Measurements from ENCODE around the gene S100G.
"Not testable (repeated sequence)": the region's sequence is repeated elsewhere in the genome, so short reads cannot be mapped to it uniquely, and the experiment has no call there.

S100G gene

DNA sequence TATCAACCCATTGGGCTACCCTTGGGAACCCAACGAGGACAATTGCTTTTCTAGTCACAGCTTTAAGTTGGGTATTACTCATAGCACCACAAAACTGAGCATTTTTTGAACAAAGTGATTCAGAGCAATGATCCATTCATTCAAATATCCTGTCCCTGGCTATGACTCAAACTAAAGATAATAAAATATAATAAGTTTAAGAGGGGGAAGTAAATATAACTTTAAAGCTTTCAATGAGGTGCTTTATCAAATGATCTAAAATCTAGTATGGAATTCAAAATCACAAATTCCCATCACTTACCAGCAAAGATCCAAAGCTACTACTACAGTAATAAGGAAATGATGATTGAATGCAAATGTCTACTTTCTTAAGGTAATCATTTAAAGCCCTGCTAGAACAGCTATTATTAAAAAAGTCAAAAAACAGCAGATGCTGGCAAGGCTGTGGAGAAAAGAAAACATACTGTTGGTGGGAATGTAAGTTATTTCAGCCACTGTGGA is 39.8 kb upstream of the S100G start:
- H3K36me3 ChIP-seq = no peaks in the 10 kb centered on the region
- H3K9me3 ChIP-seq = no peaks in the 10 kb centered on the region
- H3K4me1 ChIP-seq (ENCODE audit: control insufficient read depth in 1 of 2, insufficient read depth in 1 of 2, low read depth in 1 of 2, low read length in 1 of 2) = no peaks in the 10 kb centered on the region
- no peak overlapping the region for H3K4me3 ChIP-seq (ENCODE audit: low read depth in 1 of 2, low read length in 1 of 2)
- TF ChIP-seq, protein P1, sequence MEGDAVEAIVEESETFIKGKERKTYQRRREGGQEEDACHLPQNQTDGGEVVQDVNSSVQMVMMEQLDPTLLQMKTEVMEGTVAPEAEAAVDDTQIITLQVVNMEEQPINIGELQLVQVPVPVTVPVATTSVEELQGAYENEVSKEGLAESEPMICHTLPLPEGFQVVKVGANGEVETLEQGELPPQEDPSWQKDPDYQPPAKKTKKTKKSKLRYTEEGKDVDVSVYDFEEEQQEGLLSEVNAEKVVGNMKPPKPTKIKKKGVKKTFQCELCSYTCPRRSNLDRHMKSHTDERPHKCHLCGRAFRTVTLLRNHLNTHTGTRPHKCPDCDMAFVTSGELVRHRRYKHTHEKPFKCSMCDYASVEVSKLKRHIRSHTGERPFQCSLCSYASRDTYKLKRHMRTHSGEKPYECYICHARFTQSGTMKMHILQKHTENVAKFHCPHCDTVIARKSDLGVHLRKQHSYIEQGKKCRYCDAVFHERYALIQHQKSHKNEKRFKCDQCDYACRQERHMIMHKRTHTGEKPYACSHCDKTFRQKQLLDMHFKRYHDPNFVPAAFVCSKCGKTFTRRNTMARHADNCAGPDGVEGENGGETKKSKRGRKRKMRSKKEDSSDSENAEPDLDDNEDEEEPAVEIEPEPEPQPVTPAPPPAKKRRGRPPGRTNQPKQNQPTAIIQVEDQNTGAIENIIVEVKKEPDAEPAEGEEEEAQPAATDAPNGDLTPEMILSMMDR (IDR thresholded peaks at IDR 0.05) = no peak
- H3K27me3 ChIP-seq = no peaks in the 10 kb centered on the region
- H3K27ac ChIP-seq = no peak overlapping the region

DNA sequence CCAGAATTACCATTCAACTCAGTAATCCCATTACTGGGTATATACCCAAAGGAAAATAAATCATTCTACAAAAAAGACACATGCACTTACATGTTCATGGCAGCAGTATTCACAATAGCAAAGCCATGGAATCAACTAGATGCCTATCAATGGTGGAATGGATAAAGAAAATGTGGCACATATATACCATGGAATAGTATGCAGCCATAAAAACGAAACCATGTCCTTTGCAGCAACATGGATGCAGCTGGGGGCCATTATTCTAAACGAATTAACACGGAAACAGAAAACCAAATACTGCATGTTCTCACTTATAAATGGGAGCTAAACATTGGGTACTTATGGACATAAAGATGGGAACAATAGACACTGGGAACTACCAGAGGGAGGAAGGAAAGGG is 39.3 kb upstream of the S100G start:
- H3K4me3 ChIP-seq (ENCODE audit: low read depth in 1 of 2, low read length in 1 of 2); H3K27ac ChIP-seq; H3K9me3 ChIP-seq; H3K4me1 ChIP-seq (ENCODE audit: control insufficient read depth in 1 of 2, insufficient read depth in 1 of 2, low read depth in 1 of 2, low read length in 1 of 2); H3K36me3 ChIP-seq; H3K27me3 ChIP-seq: not testable (repeated sequence)

DNA sequence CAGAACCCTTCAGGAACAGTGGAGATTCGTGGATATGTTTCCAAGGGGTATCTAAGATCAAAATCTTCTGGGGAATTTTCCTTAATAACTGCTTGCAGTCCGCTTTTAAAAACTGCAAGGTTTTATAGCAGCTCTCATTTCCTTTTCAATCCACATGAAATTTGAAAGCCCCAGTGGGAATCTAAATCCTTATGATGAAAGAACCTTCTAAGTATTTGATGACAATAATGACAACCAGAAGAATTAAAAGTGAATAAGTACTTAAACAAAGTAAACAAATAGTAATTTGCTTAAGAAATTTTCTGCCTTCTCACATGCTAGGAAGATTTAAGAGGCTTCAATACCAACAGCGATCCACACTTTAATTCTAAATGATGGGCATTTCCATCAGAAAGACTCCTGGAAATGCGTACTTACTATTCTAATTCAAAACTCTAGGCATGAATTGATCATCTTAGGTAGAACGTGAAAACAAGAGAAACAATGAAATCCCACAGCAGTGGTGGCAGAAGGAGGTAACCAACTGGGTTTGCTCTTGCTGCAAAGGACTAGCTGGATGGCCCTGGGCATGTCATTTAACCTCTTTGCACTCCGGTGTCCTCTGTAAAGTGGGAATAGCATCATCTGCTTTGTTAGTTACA is 37.6 kb upstream of the S100G start:
- TF ChIP-seq, protein P1 (IDR thresholded peaks at IDR 0.05) = no peak
- Histone ChIP-seq H3K27me3 (no peaks in the 10 kb centered on the region), H3K4me3 (ENCODE audit: low read depth in 1 of 2, low read length in 1 of 2) (no peak overlapping the region), H3K4me1 (ENCODE audit: control insufficient read depth in 1 of 2, insufficient read depth in 1 of 2, low read depth in 1 of 2, low read length in 1 of 2) (no peaks in the 10 kb centered on the region), H3K36me3 (no peaks in the 10 kb centered on the region), H3K27ac (no peak overlapping the region), H3K9me3 (no peaks in the 10 kb centered on the region)

DNA sequence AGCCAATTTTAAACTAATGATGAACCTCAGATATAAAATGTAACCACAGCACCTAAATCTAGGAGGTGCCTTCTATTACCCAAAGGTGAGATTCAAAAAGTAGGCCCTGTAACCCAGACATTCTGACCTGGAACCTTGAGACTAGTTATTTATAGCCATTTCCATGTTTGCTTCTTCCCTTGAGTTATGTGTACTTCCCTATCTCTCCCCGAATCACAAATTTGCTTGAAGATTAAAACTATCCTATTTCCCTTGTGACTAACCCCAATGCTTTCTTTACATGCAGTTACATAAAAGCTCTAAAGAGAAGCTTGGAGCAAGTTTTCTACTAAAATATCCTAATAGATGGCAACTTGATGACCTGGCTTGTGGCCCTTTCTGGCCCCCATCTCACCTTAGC is 32.6 kb upstream of the S100G start:
- Histone ChIP-seq H3K9me3 (no peaks in the 10 kb centered on the region), H3K27ac (no peak overlapping the region), H3K36me3 (no peaks in the 10 kb centered on the region), H3K4me1 (ENCODE audit: control insufficient read depth in 1 of 2, insufficient read depth in 1 of 2, low read depth in 1 of 2, low read length in 1 of 2) (no peaks in the 10 kb centered on the region), H3K4me3 (ENCODE audit: low read depth in 1 of 2, low read length in 1 of 2) (no peak overlapping the region), H3K27me3 (no peaks in the 10 kb centered on the region)
- TF ChIP-seq, protein P1 (IDR thresholded peaks at IDR 0.05) = no peak

DNA sequence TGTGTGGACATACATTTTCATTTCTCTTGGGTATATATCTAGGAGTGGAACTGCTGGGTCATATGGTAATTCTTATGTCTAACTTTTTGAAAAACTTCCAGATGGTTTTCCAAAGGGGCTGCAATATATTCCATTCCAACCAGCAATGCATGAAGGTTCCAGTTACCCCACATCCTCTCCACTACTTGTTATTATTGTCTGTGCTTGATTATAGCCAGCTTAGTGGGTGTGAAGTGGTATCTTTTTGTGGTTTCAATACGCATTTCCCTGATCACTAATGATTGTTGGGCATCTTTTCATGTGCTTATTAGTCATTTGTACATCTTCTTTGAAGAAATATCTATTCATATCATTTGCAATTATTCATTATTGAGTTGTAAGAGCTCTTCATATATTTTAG is 31.5 kb upstream of the S100G start:
- Histone ChIP-seq H3K36me3 (no peaks in the 10 kb centered on the region), H3K9me3 (no peaks in the 10 kb centered on the region), H3K27ac (no peak overlapping the region), H3K4me3 (ENCODE audit: low read depth in 1 of 2, low read length in 1 of 2) (no peak overlapping the region), H3K4me1 (ENCODE audit: control insufficient read depth in 1 of 2, insufficient read depth in 1 of 2, low read depth in 1 of 2, low read length in 1 of 2) (no peaks in the 10 kb centered on the region), H3K27me3 (no peaks in the 10 kb centered on the region)
- TF ChIP-seq, protein P1 (IDR thresholded peaks at IDR 0.05) = no peak

DNA sequence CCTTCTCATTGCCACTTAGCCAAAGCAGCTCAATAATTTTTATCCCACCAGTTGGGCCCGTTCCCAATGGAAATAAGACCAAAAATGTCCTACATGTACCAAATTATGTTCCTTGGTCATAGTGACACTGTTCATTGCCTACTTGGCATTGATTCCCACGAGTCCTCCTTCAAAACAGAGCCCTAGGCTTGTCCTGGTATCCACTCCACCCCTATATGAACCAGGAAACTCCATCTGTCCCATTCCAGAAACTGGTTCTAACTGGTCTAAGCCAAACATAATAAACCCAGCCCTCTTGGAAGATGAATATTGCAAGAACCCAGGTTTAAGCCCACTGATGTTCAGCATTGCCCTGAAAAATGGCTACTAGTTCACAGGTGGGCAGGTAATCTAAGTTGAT is 30.9 kb upstream of the S100G start:
- TF ChIP-seq, protein P1 (IDR thresholded peaks at IDR 0.05) = no peak
- H3K4me1 ChIP-seq (ENCODE audit: control insufficient read depth in 1 of 2, insufficient read depth in 1 of 2, low read depth in 1 of 2, low read length in 1 of 2) = no peaks in the 10 kb centered on the region
- H3K27me3 ChIP-seq = no peaks in the 10 kb centered on the region

DNA sequence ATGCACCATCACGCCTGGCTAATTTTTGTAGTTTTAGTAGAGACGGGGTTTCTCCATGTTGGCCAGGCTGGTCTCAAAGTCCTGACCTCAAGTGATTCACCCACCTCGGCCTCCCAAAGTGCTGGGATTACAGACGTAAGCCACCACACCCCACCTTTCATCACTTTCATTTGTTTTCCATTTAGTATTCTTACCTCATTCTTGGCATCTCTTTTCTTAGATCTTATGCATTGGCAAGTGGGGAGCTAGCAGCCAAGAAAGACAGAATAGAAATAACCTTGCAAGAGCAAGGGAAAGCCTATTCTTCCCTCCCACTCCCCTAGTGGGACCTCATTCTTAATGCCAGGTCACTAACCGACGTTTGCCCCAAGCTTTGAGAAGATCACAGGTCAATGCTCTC is 21.4 kb upstream of the S100G start:
- not testable (repeated sequence) for H3K4me1 ChIP-seq (ENCODE audit: control insufficient read depth in 1 of 2, insufficient read depth in 1 of 2, low read depth in 1 of 2, low read length in 1 of 2); H3K27ac ChIP-seq; H3K4me3 ChIP-seq (ENCODE audit: low read depth in 1 of 2, low read length in 1 of 2); H3K9me3 ChIP-seq; H3K36me3 ChIP-seq; H3K27me3 ChIP-seq

More for the DNA sequence above, 30.9 kb upstream of the S100G start:
- Histone ChIP-seq H3K9me3 (no peaks in the 10 kb centered on the region), H3K4me3 (ENCODE audit: low read depth in 1 of 2, low read length in 1 of 2) (no peak overlapping the region), H3K36me3 (no peaks in the 10 kb centered on the region), H3K27ac (no peak overlapping the region)
